Stimulated activated naive CD8-positive, alpha-beta T cell treated with anti-CD3 and anti-CD28 coated beads, Interleukin-15, Interleukin-2, amounts not matched to agents 100 U/mL and 50 U/mL, for 24 hours (primary cell): ENCODE measurements around the gene TMBIM1.
"Not testable (repeated sequence)": the region's sequence is repeated elsewhere in the genome, so short reads cannot be mapped to it uniquely, and the experiment has no call there.

ENCODE experiments used
- ATAC-seq: fragments of 150-1000 bp; cut with Tn5 transposase; one replicate; pipeline ENCODE4 v1.10.0; 2021
- DNase-seq: peaks from one replicate; pipeline ENCODE4 v3.0.0; 2021

The TMBIM1 gene

DNA sequence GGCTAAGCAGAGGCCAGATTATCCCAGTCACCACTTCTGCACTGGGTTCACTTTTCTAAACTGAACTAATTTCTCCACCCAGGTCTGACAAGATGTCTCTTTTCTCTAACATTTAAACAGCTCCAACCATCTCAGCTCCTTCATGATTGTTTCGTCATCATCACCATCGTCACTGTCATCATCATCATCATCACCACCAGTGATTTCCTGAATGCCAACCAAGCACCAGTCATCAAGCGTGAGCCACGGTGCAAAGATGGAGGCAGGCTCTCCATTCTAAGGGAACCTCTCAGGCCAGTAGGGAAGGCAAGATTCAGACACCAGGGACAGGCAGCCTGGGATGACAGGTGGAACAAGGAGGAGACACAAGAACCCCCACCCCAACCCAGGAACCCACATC lies 25.5 kb upstream of the TMBIM1 start:
- no peak for DNase-seq
- ATAC-seq: no peak

DNA sequence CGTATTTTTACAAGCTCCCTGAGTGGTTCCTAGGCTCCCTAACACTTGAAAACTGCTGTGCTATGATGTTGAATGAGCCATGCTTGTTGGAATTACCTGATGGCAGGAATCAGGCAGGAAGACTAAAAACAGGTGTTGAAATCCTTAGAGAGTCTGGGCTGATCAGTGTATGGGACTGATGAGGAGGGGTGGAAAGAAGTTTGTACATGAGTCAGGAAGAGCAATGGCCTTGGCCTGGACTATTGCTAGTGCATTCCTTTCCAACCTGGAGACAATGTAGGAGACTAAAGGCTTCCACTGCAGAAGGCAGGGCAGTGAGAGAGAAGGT lies 25.0 kb upstream of the TMBIM1 start:
- DNase-seq (no peak), ATAC-seq (no peak)

DNA sequence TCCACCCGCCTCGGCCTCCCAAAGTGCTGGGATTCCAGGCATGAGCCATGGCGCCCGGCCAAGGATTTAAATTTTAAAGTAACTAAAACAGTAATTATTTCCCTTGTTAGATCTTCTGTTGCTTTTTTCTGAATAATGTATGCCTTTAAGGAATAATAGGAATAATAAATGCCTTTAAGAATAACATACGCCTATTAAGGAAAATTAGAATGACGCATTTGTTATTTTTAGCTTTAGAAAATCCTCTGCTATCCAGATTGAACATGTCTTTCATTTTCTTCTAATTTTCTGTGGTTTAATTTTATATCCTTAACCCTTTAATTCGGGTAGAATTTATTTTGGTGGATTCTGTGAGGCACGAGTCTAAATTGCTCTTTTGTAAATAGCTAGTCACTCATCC lies 23.1 kb upstream of the TMBIM1 start:
- ATAC-seq (no peak), DNase-seq (no peak)

- not testable (repeated sequence) for DNase-seq, ATAC-seq
Measured at GRCh38 chr2:218314764-218315163, 22.5 kb upstream of the TMBIM1 start.

DNA sequence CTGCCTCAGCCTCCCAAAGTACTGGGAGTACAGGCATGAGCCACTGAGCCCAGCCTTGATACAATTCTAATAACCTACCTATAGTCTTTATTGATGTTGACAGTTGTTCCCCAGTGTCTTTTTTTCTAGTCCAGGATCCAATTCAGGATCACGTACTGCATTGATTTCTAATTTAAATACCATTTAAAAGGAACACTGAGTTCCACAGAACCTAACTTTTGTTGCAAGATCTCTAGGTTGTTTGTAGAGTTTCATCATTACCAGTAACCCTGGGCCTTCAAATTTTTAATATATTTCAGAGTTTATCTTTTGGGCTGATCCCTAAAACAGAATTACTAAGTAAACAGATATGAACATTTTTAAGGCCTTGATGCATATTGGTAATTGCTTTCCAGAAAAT lies 21.1 kb upstream of the TMBIM1 start:
- DNase-seq: no peak
- no peak for ATAC-seq

DNA sequence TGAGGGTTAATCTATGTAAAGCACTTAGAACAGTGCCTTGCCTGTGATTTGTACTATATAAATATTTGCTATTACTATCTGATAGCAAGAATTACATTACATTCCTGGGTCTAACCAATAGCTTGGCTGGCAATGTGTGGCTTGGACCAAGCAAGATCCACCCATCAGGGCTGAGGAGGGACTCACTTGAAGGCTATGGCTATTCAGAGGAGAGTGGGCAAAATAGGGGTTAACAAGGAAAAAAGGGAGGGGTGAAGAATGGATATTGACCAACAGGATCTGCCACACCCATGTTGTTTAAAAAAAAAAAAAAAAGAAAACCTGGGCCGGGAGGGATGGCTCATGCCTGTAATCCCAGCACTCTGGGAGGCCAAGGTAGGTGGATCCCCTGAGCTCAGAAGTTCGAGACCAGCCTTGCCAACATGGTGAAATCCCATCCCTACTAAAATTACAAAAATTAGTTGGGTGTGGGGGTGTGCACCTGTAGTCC lies 20.0 kb upstream of the TMBIM1 start:
- ATAC-seq (no peak), DNase-seq (no peak)

DNA sequence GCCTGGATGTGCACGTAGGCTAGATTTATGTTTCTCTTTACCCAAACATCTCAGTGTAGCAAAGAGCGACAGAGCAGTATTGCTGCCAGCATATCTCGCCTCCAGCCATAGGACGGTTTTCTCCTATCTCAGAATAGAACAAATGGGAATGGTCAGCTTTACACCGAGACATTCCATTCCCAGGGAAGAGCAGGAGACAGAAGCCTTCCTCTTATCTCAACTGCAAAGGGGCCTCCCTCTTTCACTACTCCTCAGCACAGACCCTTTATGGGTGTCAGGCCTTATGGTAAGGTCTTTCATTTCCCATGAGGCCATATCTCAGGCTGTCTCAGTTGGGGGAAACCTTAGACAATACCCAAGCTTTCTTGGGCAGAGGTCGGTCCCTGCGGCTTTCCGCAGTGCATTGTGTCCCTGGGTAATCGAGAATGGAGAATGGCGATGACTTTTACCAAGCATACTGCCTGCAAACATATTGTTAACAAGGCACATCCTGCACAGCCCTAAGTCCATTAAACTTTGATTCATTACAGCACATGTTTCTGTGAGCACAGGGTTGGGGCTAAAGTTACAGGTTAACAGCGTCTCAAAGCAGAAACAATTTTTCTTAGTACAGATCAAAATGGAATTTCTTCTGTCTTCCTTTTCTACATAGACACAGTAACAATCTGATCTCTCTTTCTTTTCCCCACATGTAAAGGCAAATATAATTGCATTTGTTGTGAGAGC lies 19.4 kb upstream of the TMBIM1 start:
- not testable (repeated sequence) for DNase-seq, ATAC-seq

- no peak for ATAC-seq
- no peak for DNase-seq
Measured at GRCh38 chr2:218310853-218311540, 18.7 kb upstream of the TMBIM1 start.

DNA sequence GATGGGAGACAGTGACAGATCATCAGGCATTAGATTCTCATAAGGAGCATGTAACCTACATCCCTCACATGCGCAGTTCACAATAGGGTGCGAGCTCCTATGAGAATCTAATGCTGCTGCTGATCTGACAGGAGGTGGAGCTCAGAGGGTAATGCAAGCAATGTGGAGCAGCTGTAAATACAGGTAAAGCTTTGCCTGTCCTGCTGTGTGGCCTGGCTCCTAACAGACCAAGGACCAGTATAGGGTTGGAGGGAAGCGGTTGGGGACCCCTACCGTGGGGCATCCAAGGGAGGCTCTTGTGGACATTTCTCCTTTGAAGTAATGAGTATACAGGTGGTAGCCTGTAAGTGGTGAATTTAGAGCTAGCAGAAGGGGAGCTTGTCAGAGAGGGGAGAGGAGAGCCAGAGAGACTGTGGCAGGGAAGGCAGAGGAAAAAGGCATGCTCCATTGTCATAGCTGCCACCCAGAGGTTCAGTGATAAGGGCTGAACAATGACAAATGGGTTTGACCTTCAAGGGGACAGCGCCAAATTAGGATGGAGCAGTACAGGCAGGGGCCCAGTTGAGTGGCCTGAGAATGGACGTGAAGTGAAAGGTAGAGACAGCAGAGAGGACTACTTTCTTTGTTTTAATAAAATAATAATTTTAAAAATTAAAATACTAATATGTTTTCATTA lies 15.2 kb upstream of the TMBIM1 start:
- DNase-seq: no peak
- no peak for ATAC-seq

- ATAC-seq (no peak), DNase-seq (no peak)
Measured at GRCh38 chr2:218306184-218306920, 14.0 kb upstream of the TMBIM1 start.

DNA sequence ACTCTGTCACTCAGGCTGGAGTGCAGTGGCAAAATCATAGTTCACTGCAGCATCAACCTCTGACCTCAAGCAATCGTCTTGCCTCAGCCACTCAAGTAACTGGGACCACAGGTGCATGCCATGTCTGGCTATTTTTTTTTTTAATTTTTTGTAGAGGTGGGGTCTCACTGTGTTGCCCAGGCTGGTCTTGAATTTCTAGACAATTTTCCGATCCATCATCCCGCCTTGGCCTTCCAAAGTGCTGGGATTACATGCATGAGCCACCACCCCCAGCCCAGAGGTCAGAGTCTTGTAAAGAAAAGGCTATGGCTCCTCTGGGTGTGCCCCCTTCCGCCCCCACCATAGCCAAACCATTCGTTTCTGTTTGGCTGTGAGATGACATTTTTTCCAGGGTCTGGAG lies 13.1 kb upstream of the TMBIM1 start:
- ATAC-seq (no peak), DNase-seq (no peak)

GRCh38 chr2:218301176-218301819 lies 9.0 kb upstream of the TMBIM1 start:
- peak; percentile 89 for ATAC-seq

GRCh38 chr2:218300141-218300540 lies 7.8 kb upstream of the TMBIM1 start:
- no peak for ATAC-seq

More at GRCh38 chr2:218301176-218301819, 9.0 kb upstream of the TMBIM1 start:
- DNase-seq: peak; percentile 89

GRCh38 chr2:218298314-218298875 lies 6.1 kb upstream of the TMBIM1 start:
- no peak for DNase-seq
- ATAC-seq: no peak

More at GRCh38 chr2:218300141-218300540, 7.8 kb upstream of the TMBIM1 start:
- no peak for DNase-seq

DNA sequence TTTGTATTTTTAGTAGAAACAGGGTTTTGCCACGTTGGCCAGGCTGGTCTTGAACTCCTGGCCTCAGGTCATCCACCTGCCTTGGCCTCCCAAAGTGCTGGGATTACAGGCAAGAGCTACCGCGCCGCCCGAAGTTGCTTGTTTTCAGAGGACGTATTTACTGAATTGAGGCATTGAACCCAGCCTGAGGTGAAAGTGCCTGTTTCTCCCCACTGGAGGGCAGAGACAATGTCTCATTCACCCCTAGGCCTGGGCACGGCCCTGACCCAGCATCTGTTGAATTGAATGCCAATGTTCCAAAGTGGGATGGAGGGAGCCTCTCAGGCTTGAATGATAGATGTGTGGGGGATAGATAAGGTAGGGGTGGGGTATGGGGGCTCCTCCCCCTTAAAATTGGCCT lies 4.5 kb upstream of the TMBIM1 start:
- DNase-seq: no peak
- no peak for ATAC-seq

DNA sequence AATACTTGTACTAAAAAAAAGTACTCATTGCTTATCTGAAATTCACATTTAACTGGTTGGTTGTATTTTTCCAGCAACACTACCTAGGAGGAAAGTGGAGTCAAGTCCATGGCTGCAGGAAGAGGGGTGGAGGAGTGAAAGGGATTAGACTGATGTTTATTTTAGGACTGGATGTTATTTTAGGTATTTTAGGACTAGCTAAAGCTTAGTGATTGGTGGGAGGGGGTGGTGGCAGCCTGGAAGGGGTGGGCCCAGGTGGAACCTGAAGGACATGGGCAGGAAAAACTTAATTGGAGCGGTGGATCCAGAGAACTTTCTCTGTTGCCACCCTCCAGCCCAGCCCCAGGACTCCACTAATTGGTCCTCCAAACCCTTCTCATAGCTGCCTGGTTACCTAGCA lies 3.9 kb upstream of the TMBIM1 start:
- DNase-seq (no peak), ATAC-seq (no peak)

DNA sequence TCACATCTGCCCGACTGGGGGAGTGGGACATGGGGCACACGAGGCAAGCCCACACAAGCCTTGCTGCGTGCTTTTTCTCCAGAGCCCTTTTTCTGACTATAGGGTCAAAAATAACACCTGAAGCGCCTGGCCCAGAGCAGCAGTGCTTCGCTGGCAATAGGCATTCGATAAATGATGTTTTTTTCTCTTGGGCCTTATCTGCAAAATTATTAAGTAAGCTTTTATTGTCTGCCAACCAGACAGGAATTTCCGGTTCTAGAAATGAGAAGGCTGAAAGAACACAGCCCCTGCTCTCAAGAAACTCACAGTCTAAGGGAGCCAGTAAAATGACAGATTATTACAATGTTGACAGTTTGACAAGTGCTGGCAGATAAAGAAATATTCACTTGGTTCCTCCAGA lies 2.7 kb upstream of the TMBIM1 start:
- ATAC-seq (no peak), DNase-seq (no peak)

DNA sequence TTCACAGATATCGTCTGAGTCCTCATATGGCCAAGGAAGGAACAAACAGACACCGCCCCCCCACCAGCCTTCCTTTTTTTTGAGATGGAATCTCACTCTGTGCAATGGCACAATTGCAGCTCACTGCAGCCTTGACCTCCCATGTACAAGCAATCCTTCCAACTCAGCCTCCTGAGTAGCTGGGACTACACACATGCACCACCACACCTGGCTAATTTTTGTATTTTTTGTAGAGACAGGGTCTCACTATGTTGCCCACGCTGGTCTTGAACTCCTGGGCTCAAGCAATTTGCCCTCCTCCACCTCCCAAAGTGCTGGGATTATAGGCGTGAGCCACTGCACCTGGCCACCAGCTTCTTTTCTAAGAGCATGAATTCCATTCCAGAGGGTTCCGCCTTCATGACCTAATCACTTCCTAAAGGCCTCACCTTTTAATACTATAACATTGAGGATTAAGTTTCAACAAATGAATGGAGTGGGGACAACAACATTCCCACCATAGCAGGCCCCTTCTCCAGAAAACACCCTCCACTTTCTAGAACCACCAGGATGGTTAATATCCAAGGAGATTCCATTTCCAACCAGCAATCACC lies 2.2 kb upstream of the TMBIM1 start:
- no peak for DNase-seq
- no peak for ATAC-seq

DNA sequence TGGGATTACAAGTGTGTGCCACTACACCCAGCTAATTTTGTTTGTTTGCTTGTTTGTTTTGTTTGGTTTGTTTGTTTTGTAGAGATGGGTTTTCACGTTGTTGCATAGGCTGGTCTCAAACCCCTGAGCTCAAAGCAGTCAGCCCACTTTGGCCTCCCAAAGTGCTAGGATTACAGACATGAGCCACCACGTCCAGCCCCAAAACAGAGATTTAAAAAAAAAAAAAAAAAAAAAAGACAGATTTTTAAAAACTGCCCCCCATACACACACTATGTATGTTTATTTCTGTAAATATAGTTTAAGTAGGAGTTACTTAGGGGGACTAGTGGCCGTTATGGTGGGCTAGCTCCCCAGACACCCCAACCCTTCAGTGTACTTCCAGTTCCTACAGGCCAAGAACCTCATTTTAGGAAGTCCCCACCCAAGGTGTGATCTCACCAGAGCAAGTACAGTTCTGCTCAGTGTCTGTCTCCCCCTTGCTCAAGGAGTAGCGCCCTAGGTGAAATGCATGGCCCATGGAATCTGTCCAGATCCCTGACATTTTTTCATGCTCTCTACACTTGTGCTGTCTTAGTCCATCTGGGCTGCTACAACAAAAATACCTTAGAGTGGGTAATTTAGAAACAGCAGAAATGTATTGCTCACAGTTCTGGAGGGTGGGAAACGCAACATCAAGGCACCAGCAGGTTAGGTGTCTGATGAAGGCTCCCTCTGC lies 1.6 kb upstream of the TMBIM1 start:
- ATAC-seq: no peak

DNA sequence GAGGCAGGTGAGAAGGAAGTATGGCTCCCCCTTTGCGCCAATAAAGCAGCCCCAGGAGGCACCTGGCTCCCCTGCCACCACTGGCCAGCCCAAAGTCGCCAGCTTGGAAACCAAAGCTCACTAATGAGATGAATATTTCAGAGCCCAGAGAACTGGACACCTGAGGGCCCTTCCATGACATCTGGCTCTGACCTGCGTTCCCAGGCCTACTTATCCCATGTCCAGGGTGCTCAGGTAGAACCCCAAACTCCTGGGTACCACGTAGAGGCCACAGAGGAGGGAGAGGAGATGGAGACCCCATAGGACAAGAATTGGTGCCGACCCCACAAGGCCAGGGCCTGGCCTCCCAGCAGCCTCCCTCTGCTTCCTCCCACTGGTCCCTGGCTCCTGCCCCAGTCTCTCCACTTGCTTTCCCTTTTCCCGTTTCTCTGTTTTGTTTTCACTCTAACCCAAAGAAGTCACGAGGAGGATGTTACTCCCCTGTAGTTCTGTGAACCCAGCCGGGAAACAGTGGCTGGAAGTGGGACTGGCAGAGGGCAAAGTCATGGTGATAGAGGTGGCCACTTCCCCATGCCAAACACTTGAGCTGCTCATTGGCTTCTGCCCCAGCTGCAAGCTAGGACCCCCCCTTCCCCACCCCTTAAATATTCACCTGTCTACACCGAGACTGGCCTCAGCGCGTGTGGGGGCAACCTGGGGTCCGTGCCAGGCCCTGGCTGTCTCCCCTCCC lies 820 bp downstream of the TMBIM1 start:
- DNase-seq (no peak), ATAC-seq (no peak)

More for the DNA sequence above, 1.6 kb upstream of the TMBIM1 start:
- DNase-seq: no peak
